Ovary (tissue), 9 donors: Measurements from ENCODE around the gene AOPEP. TPM values are rescaled to one million over a fixed set of nuclear protein-coding genes. Genes with fewer than 3 reads are reported as not detected.
"Not testable (repeated sequence)": the region's sequence is repeated elsewhere in the genome, so short reads cannot be mapped to it uniquely, and the experiment has no call there.

Source experiments
- DNase-seq, 5 donors: peaks; one replicate each; pipeline ENCODE4 v3.0.0-alpha.2; 2019 to 2020
- H3K27ac ChIP-seq, 2 donors: fragments of 200-600 bp; one replicate each; pipeline versions ENCODE4 v1.5.1 to v1.8.0; 2019 to 2022
- H3K27me3 ChIP-seq: fragments of 200-600 bp; one replicate; pipeline ENCODE4 v1.8.0; 2022
- H3K36me3 ChIP-seq: fragments of 200-600 bp; sonication (generic); one replicate; pipeline ENCODE4 v1.5.1; 2019
- H3K4me1 ChIP-seq: one replicate; pipeline ENCODE4 v1.8.1; 2013; ENCODE audit warnings: mild to moderate bottlenecking, moderate library complexity; ENCODE audit not compliant: insufficient read depth
- H3K4me3 ChIP-seq: fragments of 200-600 bp; sonication (generic); one replicate; pipeline ENCODE4 v1.5.1; 2017
- H3K9me3 ChIP-seq, 2 donors: fragments of 200-600 bp in 1 of 2; sonication (generic) in 1 of 2; one replicate each; pipeline versions ENCODE4 v1.5.1 to v1.8.1; 2013 to 2019; ENCODE audit warnings: mild to moderate bottlenecking in 1 of 2, moderate library complexity in 1 of 2
- CTCF ChIP-seq, 3 donors: fragments of 450-650 bp in 2 of 3; fragments of 200-600 bp in 1 of 3; IDR thresholded peaks; one replicate each; pipeline versions ENCODE4 v1.5.1 to v1.8.0; 2016 to 2022; ENCODE audit warnings: antibody characterized with exemption in 3 of 3, mild to moderate bottlenecking in 1 of 3
- EP300 ChIP-seq: sonication (generic); formaldehyde crosslinking; IDR thresholded peaks from one replicate; pipeline ENCODE4 v1.6.1; 2017; ENCODE audit warnings: antibody characterized with exemption
- POLR2A ChIP-seq: fragments of 450-650 bp; IDR thresholded peaks from one replicate; pipeline ENCODE4 v1.6.1; 2017; ENCODE audit warnings: antibody characterized with exemption, mild to moderate bottlenecking, moderate library complexity
- WGBS, 3 donors: extraction: QIAGEN DNeasy Blood & Tissue Kit in 1 of 3; methylation state at CpG; one replicate each; pipeline versions ENCODE4 v1.1.5 to v1.1.7; 2013 to 2017; 5-methylcytosine and 5-hydroxymethylcytosine counted together
- intact Hi-C, 4 donors: fragments of 100-400 bp; cut with DNase I; formaldehyde crosslinking; loops; one replicate each; pipeline versions ENCODE4 v1.11.0 to v1.15.1; 2022 to 2023
- polyA plus RNA-seq, 2 donors: library from polyadenylated mRNA; stranded (reverse); fragments of 200-250 nt in 1 of 2; fragments of 350-450 nt in 1 of 2; fragmentation: Illumina TruSeq in 1 of 2; extraction: RNeasy Lipid Tissue Mini Kit (QIAGEN cat#74804) in 1 of 2; gene quantifications; one replicate each; pipeline ENCODE4 v1.2.3, GENCODE V29; 2013 to 2014
- total RNA-seq, 7 donors: library from RNA; depleted of rRNA in 2 of 7; stranded (reverse); fragments of >200 nt in 2 of 7; fragmentation: NEBNext Ultra II Directional in 3 of 7; extraction: Animal tissue kit (Norgen Biotek cat#: 25700) in 3 of 7; gene quantifications; one replicate each; pipeline versions ENCODE4 v1.1.0 to v1.2.4, GENCODE V29; 2016 to 2023
- donor health status: DM: no; HTN: no; CAD: no; lungs with moderate emphysema.
- donor health status: DM: no; HTN: no; CAD: no.
- donor health status: Bipolar disorder and iron deficiency.
- donor health status: DM: yes; HTN: yes; CAD: no.
- donor health status: DM: no; HTN: no; CAD: no.
- donor health status: DM: yes; HTN: yes; CAD: no.

The AOPEP gene
- total and polyA plus RNA-seq, 9 donors, result 40.0 to 141 (median 82.1) TPM

DNA sequence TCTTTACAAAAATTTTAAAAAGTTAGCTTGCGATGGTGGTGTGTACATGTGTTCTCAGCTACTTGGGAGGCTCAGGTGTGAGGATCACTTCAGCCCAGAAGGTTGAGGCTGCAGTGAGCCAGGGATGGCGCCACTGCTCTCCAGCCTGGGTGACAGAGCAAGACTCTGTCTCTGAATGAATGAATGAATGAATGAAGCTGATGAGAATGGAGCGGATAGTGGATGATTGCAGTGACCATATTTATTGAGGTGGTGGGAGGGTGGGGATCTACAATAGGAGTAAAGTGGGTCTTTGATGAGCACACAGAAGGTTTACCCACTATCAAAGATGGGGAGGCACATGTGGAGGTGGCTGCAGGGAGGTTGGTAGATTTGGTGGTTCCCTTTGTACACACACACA lies 120.2 kb downstream of the AOPEP start:
- Histone ChIP-seq H3K27me3 (no peaks in the 10 kb centered on the region), H3K4me3 (no peak overlapping the region)
- 95 to 100% (median 98%) methylated on average over 3 of the region's 3 CpGs for WGBS, 3 donors

DNA sequence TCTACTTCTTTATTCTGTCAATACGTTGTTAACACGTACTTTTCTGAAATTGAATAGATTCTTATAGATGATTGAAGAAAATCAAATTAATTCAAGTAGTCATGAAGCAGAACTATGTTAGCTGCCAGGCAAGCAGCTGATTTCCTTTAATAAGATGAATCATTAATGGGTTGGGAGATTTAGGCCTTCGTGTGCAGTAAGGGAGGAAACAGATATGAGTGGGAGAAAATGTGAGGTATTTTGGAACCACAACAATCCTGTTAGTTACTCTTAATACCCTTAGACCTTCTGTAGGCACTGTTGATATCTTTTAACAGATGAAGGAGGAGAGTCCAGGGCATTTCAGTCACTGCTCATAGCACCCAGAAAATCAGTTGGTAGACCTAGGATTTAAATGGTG lies 121.0 kb downstream of the AOPEP start:
- DNase-seq, result no peak
- Histone ChIP-seq H3K9me3 (no peaks in the 10 kb centered on the region), H3K4me3 (no peak overlapping the region), H3K27ac (no peak overlapping the region), H3K36me3 (no peaks in the 10 kb centered on the region), H3K4me1 (peaks cover 2% of the 10 kb centered on the region), H3K27me3 (no peaks in the 10 kb centered on the region)
- WGBS, 3 donors, result 31 to 51% (median 35%) methylated on average over 3 of the region's 3 CpGs
- TF ChIP-seq CTCF (IDR thresholded peaks at IDR 0.05) (no peak), POLR2A (no peak), EP300 (no peak)
- intact Hi-C loops, result no loop called here

More for the DNA sequence above, 120.2 kb downstream of the AOPEP start:
- Histone ChIP-seq H3K9me3 (no peaks in the 10 kb centered on the region), H3K27ac (no peak overlapping the region), H3K36me3 (no peaks in the 10 kb centered on the region), H3K4me1 (peaks cover 2% of the 10 kb centered on the region)
- no peak for DNase-seq
- TF ChIP-seq EP300 (no peak), POLR2A (no peak), CTCF (IDR thresholded peaks at IDR 0.05) (no peak)
- intact Hi-C loops, result no loop called here

- H3K4me1 ChIP-seq, DNase-seq, H3K9me3 ChIP-seq, H3K36me3 ChIP-seq, H3K27me3 ChIP-seq, H3K27ac ChIP-seq, H3K4me3 ChIP-seq, intact Hi-C loops: not testable (repeated sequence)
- 96 to 98% (median 96%) methylated on average over 10 of the region's 10 CpGs for WGBS, 3 donors
These were observed 122.3 kb downstream of the AOPEP start for GRCh38 chr9:94848791-94849190.

DNA sequence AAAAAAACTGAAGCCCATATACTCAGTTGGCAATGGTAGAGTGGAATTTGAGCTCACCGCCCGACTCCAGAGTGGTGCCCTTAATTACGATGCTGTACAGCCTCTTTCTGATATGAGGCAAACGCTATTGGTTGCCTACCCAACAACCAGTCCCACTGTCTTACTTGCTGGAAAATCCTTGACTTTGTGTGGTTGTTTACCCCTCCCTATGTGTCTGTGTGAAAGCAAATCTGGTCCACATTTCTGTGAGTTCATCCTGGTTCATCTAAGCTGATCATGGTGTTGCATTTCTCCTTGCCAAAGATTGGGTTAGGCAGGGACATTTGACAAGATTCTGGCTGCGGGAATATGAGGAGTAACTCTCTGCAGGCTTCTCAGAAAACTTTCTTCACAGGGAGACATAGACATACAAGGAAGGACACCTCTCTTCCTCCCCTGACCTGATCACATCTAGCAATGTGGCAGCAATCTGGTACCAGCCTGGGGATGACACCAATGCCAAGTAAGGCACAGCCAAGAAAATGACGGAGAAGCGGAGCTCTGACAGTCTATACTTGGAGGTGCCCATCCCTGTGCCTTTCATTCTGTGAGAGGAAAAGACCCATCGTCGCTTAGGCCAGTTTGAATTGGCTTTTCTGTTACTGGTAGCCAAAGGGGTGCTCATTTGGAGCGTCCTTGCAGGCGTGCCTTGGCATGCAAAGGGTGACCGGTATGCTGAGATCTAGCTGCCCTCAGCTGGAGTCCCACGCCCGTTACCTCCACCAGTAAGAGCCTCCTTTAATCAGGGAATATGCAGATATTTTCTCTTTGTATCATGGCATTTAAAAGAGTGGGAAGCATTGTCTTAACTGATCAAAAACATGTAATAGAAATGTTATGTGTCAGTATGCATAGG lies 124.3 kb downstream of the AOPEP start:
- Histone ChIP-seq H3K4me1 (no peaks in the 10 kb centered on the region), H3K4me3 (no peak overlapping the region), H3K9me3 (no peaks in the 10 kb centered on the region), H3K27ac (no peak overlapping the region), H3K36me3 (no peaks in the 10 kb centered on the region), H3K27me3 (peaks cover 3% of the 10 kb centered on the region)
- TF ChIP-seq POLR2A (no peak), EP300 (no peak), CTCF (IDR thresholded peaks at IDR 0.05) (no peak)
- DNase-seq, result no peak
- WGBS, 3 donors, result 95 to 97% (median 95%) methylated on average over 14 of the region's 14 CpGs
- intact Hi-C loops, result no loop called here

DNA sequence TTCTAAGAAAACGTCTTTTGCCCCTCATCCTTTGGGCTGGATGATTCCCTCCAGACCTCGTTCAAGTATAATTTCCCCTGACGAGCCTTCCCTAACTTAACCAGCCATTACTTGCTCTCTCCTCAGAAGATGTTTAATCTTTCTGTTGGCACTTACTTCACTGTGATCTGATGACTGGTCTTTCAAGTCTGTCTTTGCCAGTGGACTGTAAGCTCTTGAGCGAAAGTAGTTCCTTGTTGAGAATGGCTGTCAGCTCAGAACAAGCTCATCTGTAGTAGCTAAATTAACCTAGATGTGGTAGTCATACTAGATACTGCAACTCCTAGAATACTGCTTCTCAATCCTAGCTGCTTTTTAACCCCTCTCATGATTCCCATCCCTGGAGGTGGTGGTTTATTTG lies 125.0 kb downstream of the AOPEP start:
- no peak overlapping the region for H3K27ac ChIP-seq
- TF ChIP-seq POLR2A (no peak), CTCF (IDR thresholded peaks at IDR 0.05) (no peak), EP300 (no peak)
- no peaks in the 10 kb centered on the region for H3K4me1 ChIP-seq
- WGBS, 3 donors, result 95 to 99% (median 98%) methylated on average over 4 of the region's 4 CpGs
- H3K4me3 ChIP-seq, result no peak overlapping the region
- H3K27me3 ChIP-seq, result peaks cover 3% of the 10 kb centered on the region
- H3K9me3 ChIP-seq, result no peaks in the 10 kb centered on the region
- intact Hi-C loops, result no loop called here
- no peaks in the 10 kb centered on the region for H3K36me3 ChIP-seq
- no peak for DNase-seq
